Measurements from ENCODE around the gene GRK7.

The GRK7 gene

DNA sequence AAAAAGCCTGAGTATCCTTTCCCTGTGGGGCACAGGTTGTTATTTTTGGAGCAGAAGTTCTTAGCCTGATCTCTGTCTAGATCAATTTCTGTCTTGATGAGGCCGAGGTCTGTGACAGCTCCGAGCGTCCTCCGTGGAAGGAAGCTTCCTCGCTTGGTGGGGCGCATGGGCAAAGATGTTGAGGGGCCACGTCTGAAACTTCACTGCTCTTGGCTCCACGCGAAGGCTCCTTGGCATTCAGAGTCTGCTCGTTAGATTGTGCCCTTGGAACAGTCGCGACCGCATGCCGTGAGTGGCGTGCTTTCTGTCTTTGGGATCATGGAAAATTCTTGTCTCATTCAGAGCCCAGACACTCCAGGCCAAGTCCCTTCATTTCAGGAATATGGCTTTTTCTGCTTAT is 13.7 kb downstream of the GRK7 start:
- no peak for TF ChIP-seq GATA3 (IDR thresholded peaks at IDR 0.05; ENCODE audit: low read depth, low read length)
- TF ChIP-seq GATA2 (IDR thresholded peaks at IDR 0.05; ENCODE audit: low read depth, low read length): no peak

DNA sequence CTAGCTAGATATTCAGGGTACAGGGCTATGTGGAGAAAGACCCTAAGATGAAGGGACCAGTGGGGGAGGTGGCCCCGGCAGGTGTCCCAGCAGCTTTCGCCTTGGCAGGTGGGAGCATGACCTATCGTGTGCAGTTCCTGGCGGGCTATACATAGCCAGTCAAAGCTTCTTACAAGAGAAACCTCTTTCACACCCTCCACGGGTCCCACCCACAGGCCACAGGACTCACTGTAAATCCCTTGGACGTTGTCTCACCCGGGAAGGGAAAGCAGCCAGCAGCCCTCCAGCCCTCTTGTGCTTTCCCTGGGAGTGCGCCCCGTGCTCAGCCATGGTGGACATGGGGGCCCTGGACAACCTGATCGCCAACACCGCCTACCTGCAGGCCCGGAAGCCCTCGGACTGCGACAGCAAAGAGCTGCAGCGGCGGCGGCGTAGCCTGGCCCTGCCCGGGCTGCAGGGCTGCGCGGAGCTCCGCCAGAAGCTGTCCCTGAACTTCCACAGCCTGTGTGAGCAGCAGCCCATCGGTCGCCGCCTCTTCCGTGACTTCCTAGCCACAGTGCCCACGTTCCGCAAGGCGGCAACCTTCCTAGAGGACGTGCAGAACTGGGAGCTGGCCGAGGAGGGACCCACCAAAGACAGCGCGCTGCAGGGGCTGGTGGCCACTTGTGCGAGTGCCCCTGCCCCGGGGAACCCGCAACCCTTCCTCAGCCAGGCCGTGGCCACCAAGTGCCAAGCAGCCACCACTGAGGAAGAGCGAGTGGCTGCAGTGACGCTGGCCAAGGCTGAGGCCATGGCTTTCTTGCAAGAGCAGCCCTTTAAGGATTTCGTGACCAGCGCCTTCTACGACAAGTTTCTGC is 15.0 kb downstream of the GRK7 start:
- TF ChIP-seq GATA2 (IDR thresholded peaks at IDR 0.05; ENCODE audit: low read depth, low read length) (no peak), GATA3 (IDR thresholded peaks at IDR 0.05; ENCODE audit: low read depth, low read length) (no peak)

- no peak for TF ChIP-seq GATA3 (IDR thresholded peaks at IDR 0.05; ENCODE audit: low read depth, low read length)
- TF ChIP-seq GATA2 (IDR thresholded peaks at IDR 0.05; ENCODE audit: low read depth, low read length): no peak
These were observed 16.5 kb downstream of the GRK7 start for GRCh38 chr3:141779667-141780066.

GRCh38 chr3:141782386-141782932 is 19.3 kb downstream of the GRK7 start:
- TF ChIP-seq GATA2 (IDR thresholded peaks at IDR 0.05; ENCODE audit: low read depth, low read length): no peak

- no peak for TF ChIP-seq GATA3 (IDR thresholded peaks at IDR 0.05; ENCODE audit: low read depth, low read length)
- no peak for TF ChIP-seq GATA2 (IDR thresholded peaks at IDR 0.05; ENCODE audit: low read depth, low read length)
These were observed 20.4 kb downstream of the GRK7 start for GRCh38 chr3:141783632-141784031.

DNA sequence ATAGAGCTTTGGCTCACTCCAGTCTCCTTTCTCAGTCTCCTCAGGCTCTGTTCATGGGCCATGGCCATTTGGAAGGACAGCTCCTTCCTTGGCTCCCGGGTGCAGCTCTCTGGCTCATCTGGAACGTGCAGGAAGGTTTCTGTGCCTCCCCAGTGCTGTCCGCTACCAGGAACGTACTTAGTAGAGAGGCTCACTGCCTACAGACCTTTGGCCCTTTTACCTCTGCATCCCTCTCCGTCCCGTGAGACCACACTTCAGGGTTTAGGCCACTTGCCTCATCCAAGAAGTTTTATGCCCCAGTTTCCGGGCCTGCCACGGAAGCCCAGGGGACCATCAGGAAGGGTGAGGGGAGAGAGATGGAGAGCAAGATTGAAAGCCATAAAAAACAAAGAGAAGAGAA is 20.9 kb downstream of the GRK7 start:
- TF ChIP-seq GATA2 (IDR thresholded peaks at IDR 0.05; ENCODE audit: low read depth, low read length): no peak
- no peak for TF ChIP-seq GATA3 (IDR thresholded peaks at IDR 0.05; ENCODE audit: low read depth, low read length)

DNA sequence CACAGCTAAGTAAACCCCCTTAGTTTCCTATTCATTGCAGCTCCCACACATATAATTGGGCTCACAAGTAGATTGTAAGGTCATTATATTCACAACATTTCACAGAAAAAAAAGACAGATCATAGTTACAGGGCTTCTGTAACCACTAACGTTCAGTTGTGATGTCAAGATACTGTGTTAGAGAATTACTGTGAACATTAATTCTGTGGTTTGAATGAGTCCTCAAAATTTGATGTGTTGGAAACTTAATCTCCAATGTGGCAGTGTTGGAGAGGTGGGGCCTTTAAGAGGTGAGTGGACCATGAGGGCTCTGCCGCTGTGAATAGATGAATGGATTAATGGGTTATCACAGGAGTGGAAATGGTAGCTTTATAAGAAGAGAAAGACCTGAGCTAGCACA is 21.3 kb downstream of the GRK7 start:
- no peak for TF ChIP-seq GATA3 (IDR thresholded peaks at IDR 0.05; ENCODE audit: low read depth, low read length)
- no peak for TF ChIP-seq GATA2 (IDR thresholded peaks at IDR 0.05; ENCODE audit: low read depth, low read length)

DNA sequence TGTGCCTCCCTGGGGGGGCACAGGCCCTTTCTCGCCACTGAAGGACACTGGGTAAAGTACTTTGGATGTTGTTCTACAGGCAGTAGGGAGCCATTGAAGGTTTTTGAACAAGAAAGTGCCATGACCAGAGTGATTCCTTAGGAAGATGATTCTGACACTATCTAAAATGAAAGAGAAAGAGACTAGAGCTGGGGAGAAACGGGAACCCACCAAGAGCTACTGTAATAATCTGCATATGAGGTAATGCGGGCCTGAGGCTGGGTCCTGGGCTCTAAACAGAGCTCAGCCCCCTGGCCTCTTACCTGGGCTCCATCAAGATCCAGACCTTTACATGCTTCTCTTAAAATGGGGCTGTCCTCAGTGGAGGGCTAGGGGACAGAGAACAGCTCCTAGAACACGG is 24.9 kb downstream of the GRK7 start:
- no peak for TF ChIP-seq GATA3 (IDR thresholded peaks at IDR 0.05; ENCODE audit: low read depth, low read length)
- TF ChIP-seq GATA2 (IDR thresholded peaks at IDR 0.05; ENCODE audit: low read depth, low read length): no peak

DNA sequence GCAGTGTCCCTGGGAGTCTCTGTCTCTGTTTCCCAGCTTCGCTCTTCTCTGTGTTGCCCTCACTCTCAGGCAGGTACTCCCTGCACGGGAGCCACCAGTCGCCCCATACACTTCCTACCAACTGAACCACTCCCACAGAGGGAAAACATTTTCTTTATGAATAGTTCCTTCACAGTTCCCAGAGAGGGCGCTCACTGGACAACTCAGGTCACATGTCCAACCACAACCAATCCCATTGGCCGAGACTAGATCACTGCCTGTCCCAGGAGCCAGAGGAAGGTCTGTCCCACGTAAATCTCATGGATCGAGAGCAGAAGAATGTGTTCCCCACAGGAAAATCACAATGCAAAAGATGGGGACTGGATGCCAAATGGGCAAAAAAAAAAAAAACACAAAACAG is 26.1 kb downstream of the GRK7 start:
- TF ChIP-seq GATA3 (IDR thresholded peaks at IDR 0.05; ENCODE audit: low read depth, low read length) (no peak), GATA2 (IDR thresholded peaks at IDR 0.05; ENCODE audit: low read depth, low read length) (no peak)

GRCh38 chr3:141790171-141790570 is 27.0 kb downstream of the GRK7 start:
- TF ChIP-seq GATA3 (IDR thresholded peaks at IDR 0.05; ENCODE audit: low read depth, low read length) (no peak), GATA2 (IDR thresholded peaks at IDR 0.05; ENCODE audit: low read depth, low read length) (no peak)

DNA sequence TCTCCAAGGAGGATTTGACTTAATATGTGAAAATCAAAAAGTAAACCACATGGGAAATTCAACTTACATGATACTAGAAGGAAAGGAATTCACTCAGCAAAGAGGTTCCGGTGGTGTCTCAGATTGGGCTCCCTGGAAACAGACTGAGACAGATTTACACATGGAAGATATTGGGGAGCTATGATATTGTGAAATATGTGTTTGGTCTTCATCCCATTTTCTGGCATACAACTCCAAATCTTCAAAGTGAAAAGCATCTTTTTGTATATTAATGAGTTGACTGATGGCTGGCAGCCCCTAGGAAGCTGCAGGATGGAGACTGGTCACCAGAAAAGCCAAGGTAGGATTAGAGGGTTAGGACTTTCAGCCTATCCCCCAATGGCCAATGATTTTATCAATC is 29.3 kb downstream of the GRK7 start:
- TF ChIP-seq GATA2 (IDR thresholded peaks at IDR 0.05; ENCODE audit: low read depth, low read length): no peak
- TF ChIP-seq GATA3 (IDR thresholded peaks at IDR 0.05; ENCODE audit: low read depth, low read length): no peak

- TF ChIP-seq GATA3 (IDR thresholded peaks at IDR 0.05; ENCODE audit: low read depth, low read length) (no peak), GATA2 (IDR thresholded peaks at IDR 0.05; ENCODE audit: low read depth, low read length) (no peak)
These were observed 30.5 kb downstream of the GRK7 start for GRCh38 chr3:141793476-141794260.

GRCh38 chr3:141795276-141795675 is 32.1 kb downstream of the GRK7 start:
- TF ChIP-seq GATA3 (IDR thresholded peaks at IDR 0.05; ENCODE audit: low read depth, low read length) (no peak), GATA2 (IDR thresholded peaks at IDR 0.05; ENCODE audit: low read depth, low read length) (no peak)

GRCh38 chr3:141795741-141796080 is 32.5 kb downstream of the GRK7 start:
- TF ChIP-seq GATA3 (IDR thresholded peaks at IDR 0.05; ENCODE audit: low read depth, low read length) (no peak), GATA2 (IDR thresholded peaks at IDR 0.05; ENCODE audit: low read depth, low read length) (no peak)

All from SH-SY5Y (cell line).